GM23248 (cell line): Measurements from ENCODE around the gene TSEN15. TPM values are rescaled to one million over a fixed set of nuclear protein-coding genes. Genes with fewer than 3 reads are reported as not detected.

Experiments
- DNase-seq: peaks from one replicate; pipeline ENCODE4 v3.0.0-alpha.2; 2015
- H2AFZ ChIP-seq: fragments of 200-600 bp; sonication (generic); 2 replicates; pipeline ENCODE4 v1.6.1; 2016; ENCODE audit warnings: antibody characterized with exemption
- H3F3A ChIP-seq: fragments of 200-600 bp; sonication (generic); 2 replicates; pipeline ENCODE4 v1.6.1; 2016; ENCODE audit warnings: mild to moderate bottlenecking, antibody characterized with exemption, mixed run types; ENCODE audit not compliant: insufficient read depth
- H3K27ac ChIP-seq: fragments of 200-600 bp; sonication (generic); 2 replicates; pipeline ENCODE4 v1.5.1; 2016; ENCODE audit warnings: mild to moderate bottlenecking
- H3K27me3 ChIP-seq: fragments of 200-600 bp; sonication (generic); replicated peaks from 2 replicates; pipeline ENCODE4 v1.6.1; 2016; ENCODE audit warnings: mild to moderate bottlenecking; ENCODE audit not compliant: insufficient read depth
- H3K36me3 ChIP-seq: fragments of 200-600 bp; sonication (generic); 2 replicates; pipeline ENCODE4 v1.6.1; 2016; ENCODE audit warnings: low read depth, mild to moderate bottlenecking
- H3K4me1 ChIP-seq: fragments of 200-600 bp; sonication (generic); 2 replicates; pipeline ENCODE4 v1.6.1; 2016; ENCODE audit warnings: mild to moderate bottlenecking; ENCODE audit not compliant: insufficient read depth
- H3K4me2 ChIP-seq: fragments of 200-600 bp; sonication (generic); one replicate; pipeline ENCODE4 v1.6.1; 2016; ENCODE audit warnings: mild to moderate bottlenecking; ENCODE audit not compliant: unreplicated experiment
- H3K4me3 ChIP-seq: fragments of 200-600 bp; sonication (generic); 2 replicates; pipeline ENCODE4 v1.5.1; 2016; ENCODE audit warnings: mild to moderate bottlenecking
- H3K79me2 ChIP-seq: fragments of 200-600 bp; sonication (generic); 2 replicates; pipeline ENCODE4 v1.6.1; 2016; ENCODE audit warnings: mild to moderate bottlenecking; ENCODE audit not compliant: insufficient read depth
- H3K9ac ChIP-seq: fragments of 200-600 bp; sonication (generic); 2 replicates; pipeline ENCODE4 v1.6.1; 2016; ENCODE audit warnings: mild to moderate bottlenecking
- H3K9me2 ChIP-seq: fragments of 200-600 bp; sonication (generic); 2 replicates; pipeline ENCODE4 v1.6.1; 2016; ENCODE audit warnings: mixed run types, mild to moderate bottlenecking, moderate library complexity; ENCODE audit not compliant: insufficient read depth
- H3K9me3 ChIP-seq: fragments of 200-600 bp; sonication (generic); one replicate; pipeline ENCODE4 v1.6.1; 2017; ENCODE audit warnings: low read depth
- H4K20me1 ChIP-seq: fragments of 200-600 bp; sonication (generic); 2 replicates; pipeline ENCODE4 v1.6.0; 2016; ENCODE audit not compliant: insufficient read depth
- EZH2 ChIP-seq: fragments of 200-600 bp; sonication (generic); IDR thresholded peaks from 2 replicates; pipeline ENCODE4 v1.6.1; 2018; ENCODE audit warnings: antibody characterized with exemption, mild to moderate bottlenecking; ENCODE audit not compliant: insufficient read depth, poor library complexity, severe bottlenecking
- EZH2phosphoT487 ChIP-seq: fragments of 200-600 bp; sonication (generic); IDR thresholded peaks from 2 replicates; pipeline ENCODE4 v1.6.1; 2018; ENCODE audit warnings: antibody characterized with exemption, moderate library complexity, mild to moderate bottlenecking, low read depth; ENCODE audit not compliant: insufficient read depth
- WGBS, 2 experiments: methylation state at CpG; one replicate each; pipeline ENCODE4 v1.1.6; 2015 to 2017; ENCODE audit warnings: low lambda C conversion rate in 2 of 2, low coverage in 1 of 2; ENCODE audit errors: missing lambda C conversion rate in 2 of 2; 5-methylcytosine and 5-hydroxymethylcytosine counted together
- in situ Hi-C: fragments of 300-500 bp; cut with MboI; formaldehyde crosslinking; loops from 2 replicates; pipeline ENCODE4 v1.15.0; 2020
- polyA plus RNA-seq: library from polyadenylated mRNA; unstranded; fragments of >200 nt; fragmentation: Nextera tagmentation; extraction: Ambion mirVana; gene quantifications from 2 replicates; pipeline ENCODE4 v1.2.1, GENCODE V29; 2016
- total RNA-seq: library from RNA; depleted of rRNA; stranded (reverse); fragments of >200 nt; shearing (Covaris generic); gene quantifications from 2 replicates; pipeline ENCODE4 v1.2.3, GENCODE V29; 2014

The TSEN15 gene
- total and polyA plus RNA-seq, 2 experiments from 2014 or later = 52.0 to 81.9 TPM

GRCh38 chr1:184018622-184019021 is 32.9 kb upstream of the TSEN15 start:
- 18 to 26% methylated on average over 2 of the region's 2 CpGs for WGBS, 2 experiments
- H3K9me2 ChIP-seq = no peaks in the 10 kb centered on the region
- H3F3A ChIP-seq = 0 out of 2 replicates have a peak, but pooled peaks cover 3% of the 10 kb centered on the region
- no peak overlapping the region for H2AFZ ChIP-seq
- no peak for DNase-seq
- no peak overlapping the region for H3K4me3 ChIP-seq
- no peaks in the 10 kb centered on the region for H3K36me3 ChIP-seq
- TF ChIP-seq EZH2 = no peak
- TF ChIP-seq EZH2phosphoT487 = no peak
- H4K20me1 ChIP-seq = no peaks in the 10 kb centered on the region
- no peak overlapping the region for H3K9ac ChIP-seq
- H3K27me3 ChIP-seq = no peaks in the 10 kb centered on the region
- no peaks in the 10 kb centered on the region for H3K79me2 ChIP-seq
- in situ Hi-C loops = no loop called here
- peaks cover 9% of the 10 kb centered on the region for H3K4me1 ChIP-seq
- H3K27ac ChIP-seq = no peak overlapping the region
- H3K4me2 ChIP-seq = no peak overlapping the region
- no peaks in the 10 kb centered on the region for H3K9me3 ChIP-seq

- Histone ChIP-seq H3K79me2 (no peaks in the 10 kb centered on the region), H4K20me1 (no peaks in the 10 kb centered on the region), H3K9ac (no peak overlapping the region), H3K4me3 (no peak overlapping the region), H3F3A (0 out of 2 replicates have a peak, but pooled peaks cover 3% of the 10 kb centered on the region), H3K4me1 (peaks cover 7% of the 10 kb centered on the region), H3K27ac (no peak overlapping the region), H3K9me3 (no peaks in the 10 kb centered on the region), H2AFZ (no peak overlapping the region), H3K27me3 (no peaks in the 10 kb centered on the region), H3K36me3 (no peaks in the 10 kb centered on the region), H3K9me2 (no peaks in the 10 kb centered on the region), H3K4me2 (no peak overlapping the region)
- TF ChIP-seq EZH2 = no peak
- no peak for TF ChIP-seq EZH2phosphoT487
- DNase-seq = no peak
- in situ Hi-C loops = no loop called here
- WGBS, 2 experiments = 77 to 78% methylated on average over 5 of the region's 5 CpGs
These were observed 32.5 kb upstream of the TSEN15 start for GRCh38 chr1:184019069-184019468.

GRCh38 chr1:184019506-184019905 is 32.0 kb upstream of the TSEN15 start:
- no peaks in the 10 kb centered on the region for H3K27me3 ChIP-seq
- H3K4me1 ChIP-seq = peaks cover 5% of the 10 kb centered on the region
- in situ Hi-C loops = no loop called here
- no peaks in the 10 kb centered on the region for H4K20me1 ChIP-seq
- 89 to 96% methylated on average over 2 of the region's 2 CpGs for WGBS, 2 experiments
- no peak overlapping the region for H3K9ac ChIP-seq
- no peak overlapping the region for H2AFZ ChIP-seq
- DNase-seq = no peak
- H3K79me2 ChIP-seq = no peaks in the 10 kb centered on the region
- no peak for TF ChIP-seq EZH2phosphoT487
- TF ChIP-seq EZH2 = no peak
- no peaks in the 10 kb centered on the region for H3K9me3 ChIP-seq
- no peaks in the 10 kb centered on the region for H3K36me3 ChIP-seq
- H3K4me2 ChIP-seq = no peak overlapping the region
- no peak overlapping the region for H3K4me3 ChIP-seq
- no peaks in the 10 kb centered on the region for H3K9me2 ChIP-seq
- H3F3A ChIP-seq = 0 out of 2 replicates have a peak, but pooled peaks cover 3% of the 10 kb centered on the region
- no peak overlapping the region for H3K27ac ChIP-seq

GRCh38 chr1:184020328-184020727 is 31.2 kb upstream of the TSEN15 start:
- H3K27me3 ChIP-seq = no peaks in the 10 kb centered on the region
- no peak overlapping the region for H3K27ac ChIP-seq
- no peak for TF ChIP-seq EZH2phosphoT487
- TF ChIP-seq EZH2 = no peak
- 94 to 98% methylated on average over 2 of the region's 2 CpGs for WGBS, 2 experiments
- H3K9me2 ChIP-seq = no peaks in the 10 kb centered on the region
- in situ Hi-C loops = no loop called here
- no peak overlapping the region for H3K9ac ChIP-seq
- no peak overlapping the region for H3K4me2 ChIP-seq
- peaks cover 9% of the 10 kb centered on the region for H3K4me1 ChIP-seq
- H3F3A ChIP-seq = peaks cover 9% of the 10 kb centered on the region; the same call in 1 of the 2 replicates
- H4K20me1 ChIP-seq = no peaks in the 10 kb centered on the region
- H3K36me3 ChIP-seq = no peaks in the 10 kb centered on the region
- DNase-seq = no peak
- H2AFZ ChIP-seq = no peak overlapping the region
- H3K9me3 ChIP-seq = no peaks in the 10 kb centered on the region
- no peak overlapping the region for H3K4me3 ChIP-seq
- H3K79me2 ChIP-seq = no peaks in the 10 kb centered on the region

- DNase-seq = no peak
- no peak overlapping the region for H3K9ac ChIP-seq
- no peaks in the 10 kb centered on the region for H3K36me3 ChIP-seq
- in situ Hi-C loops = no loop called here
- H4K20me1 ChIP-seq = no peaks in the 10 kb centered on the region
- 30 to 40% methylated on average over 3 of the region's 3 CpGs for WGBS, 2 experiments
- H3K9me2 ChIP-seq = no peaks in the 10 kb centered on the region
- H3F3A ChIP-seq = peaks cover 14% of the 10 kb centered on the region; the same call in 1 of the 2 replicates
- no peak overlapping the region for H3K27ac ChIP-seq
- H3K79me2 ChIP-seq = no peaks in the 10 kb centered on the region
- no peak for TF ChIP-seq EZH2phosphoT487
- no peak for TF ChIP-seq EZH2
- no peak overlapping the region for H3K4me2 ChIP-seq
- no peak overlapping the region for H2AFZ ChIP-seq
- no peak overlapping the region for H3K4me3 ChIP-seq
- H3K27me3 ChIP-seq = no peaks in the 10 kb centered on the region
- H3K9me3 ChIP-seq = no peaks in the 10 kb centered on the region
- peaks cover 14% of the 10 kb centered on the region for H3K4me1 ChIP-seq
These were observed 30.7 kb upstream of the TSEN15 start for GRCh38 chr1:184020855-184021254.
